PC-9 (cell line): ENCODE measurements around the gene PNKP. TPM values are rescaled to one million over a fixed set of nuclear protein-coding genes. Genes with fewer than 3 reads are reported as not detected.

Experiments
- BruUV-seq: library from RNA; stranded (reverse); fragments of 400-500 nt; replicated peaks from 2 replicates; lab custom pipeline; 2021; lab: Mats Ljungman, UMichigan
- CTCF ChIA-PET: fragments of 300-600 bp; sonication (Branson Sonifier 250); formaldehyde crosslinking; loops from one replicate; lab custom pipeline; 2022; ENCODE audit warnings: antibody characterized with exemption; lab: Charles Lee
- POLR2A ChIA-PET: fragments of 300-600 bp; sonication (Branson Sonifier 250); formaldehyde crosslinking; loops from one replicate; lab custom pipeline; 2022; ENCODE audit warnings: antibody characterized with exemption; ENCODE audit not compliant: unreplicated experiment; lab: Charles Lee
- DNase-seq, 2 experiments: peaks; one replicate each; pipeline versions ENCODE4 v3.0.0 to v3.0.0-alpha.2; 2015 to 2022; ENCODE audit warnings: mixed read lengths in 1 of 2
- H2AFZ ChIP-seq: fragments of 200-600 bp; sonication (generic); 2 replicates; pipeline ENCODE4 v1.8.1; 2017; ENCODE audit warnings: antibody characterized with exemption
- H3F3A ChIP-seq: fragments of 200-600 bp; sonication (generic); 2 replicates; pipeline ENCODE4 v1.8.1; 2017; ENCODE audit warnings: antibody characterized with exemption, mild to moderate bottlenecking, low read depth; ENCODE audit not compliant: insufficient read depth
- H3K27ac ChIP-seq: fragments of 200-600 bp; sonication (generic); 2 replicates; pipeline ENCODE4 v1.6.1; 2016; ENCODE audit warnings: mixed run types
- H3K27me3 ChIP-seq: fragments of 200-600 bp; sonication (generic); 2 replicates; pipeline ENCODE4 v1.6.1; 2016; ENCODE audit warnings: low read depth, mixed run types; ENCODE audit not compliant: insufficient read depth
- H3K36me3 ChIP-seq: fragments of 200-600 bp; sonication (generic); 2 replicates; pipeline ENCODE4 v1.6.1; 2016; ENCODE audit warnings: low read depth, mixed run types
- H3K4me1 ChIP-seq: fragments of 200-600 bp; sonication (generic); replicated peaks from 2 replicates; pipeline ENCODE4 v1.6.1; 2016; ENCODE audit warnings: mixed run types; ENCODE audit not compliant: insufficient read depth
- H3K4me2 ChIP-seq: fragments of 200-600 bp; sonication (generic); 2 replicates; pipeline ENCODE4 v1.6.1; 2017; ENCODE audit warnings: mixed run types
- H3K4me3 ChIP-seq: fragments of 200-600 bp; sonication (generic); 2 replicates; pipeline ENCODE4 v1.6.1; 2016; ENCODE audit warnings: mixed run types
- H3K79me2 ChIP-seq: fragments of 200-600 bp; sonication (generic); 2 replicates; pipeline ENCODE4 v1.6.1; 2017; ENCODE audit warnings: low read depth, mixed run types
- H3K9me2 ChIP-seq: fragments of 200-600 bp; sonication (generic); 2 replicates; pipeline ENCODE4 v1.8.1; 2017; ENCODE audit warnings: mild to moderate bottlenecking; ENCODE audit not compliant: insufficient read depth
- H3K9me3 ChIP-seq: fragments of 200-600 bp; sonication (generic); 2 replicates; pipeline ENCODE4 v1.8.1; 2016; ENCODE audit warnings: low read depth; ENCODE audit not compliant: insufficient read depth
- H4K20me1 ChIP-seq: fragments of 200-600 bp; sonication (generic); 2 replicates; pipeline ENCODE4 v1.8.1; 2017; ENCODE audit not compliant: insufficient read depth
- CTCF ChIP-seq: fragments of 200-600 bp; sonication (generic); conservative IDR thresholded peaks from 2 replicates; pipeline ENCODE4 v1.6.1; 2017; ENCODE audit warnings: mixed run types, antibody characterized with exemption, mild to moderate bottlenecking, moderate library complexity
- EZH2 ChIP-seq: fragments of 200-600 bp; sonication (generic); IDR thresholded peaks from 2 replicates; pipeline ENCODE4 v1.8.0; 2017; ENCODE audit warnings: antibody characterized with exemption, low read depth
- intact Hi-C: fragments of 100-400 bp; cut with micrococcal nuclease; formaldehyde crosslinking; loops from one replicate; pipeline ENCODE4 v1.10.0; 2022; ENCODE audit not compliant: unreplicated experiment
- total RNA-seq: library from RNA; stranded (reverse); gene quantifications from 2 replicates; pipeline ENCODE4 v1.2.3, GENCODE V29; 2021

The PNKP gene
- total RNA-seq, 1 experiment from 2014 or later = 82.7 TPM

- H3K9me2 ChIP-seq = no peaks in the 10 kb centered on the region
- ChIA-PET POLR2A (no interaction called here), CTCF (no interaction called here)
- no peaks in the 10 kb centered on the region for H4K20me1 ChIP-seq
- no peaks in the 10 kb centered on the region for H3K79me2 ChIP-seq
- no peak overlapping the region for H3K4me3 ChIP-seq
- peaks cover 31% of the 10 kb centered on the region; the same call in 1 of the 2 replicates for H3F3A ChIP-seq
- no peaks in the 10 kb centered on the region for H3K9me3 ChIP-seq
- BruUV-seq = no TSS peak
- peak in 1 of 2 experiments; percentile 28 for DNase-seq
- no peaks in the 10 kb centered on the region; the same call in 1 of the 2 replicates for H3K4me1 ChIP-seq
- intact Hi-C loops = no loop called here
- H3K36me3 ChIP-seq = no peaks in the 10 kb centered on the region
- H3K4me2 ChIP-seq = no peak overlapping the region
- H3K27me3 ChIP-seq = no peaks in the 10 kb centered on the region
- H2AFZ ChIP-seq = no peak overlapping the region
- no peak for TF ChIP-seq CTCF
- TF ChIP-seq EZH2 = no peak
- no peak overlapping the region for H3K27ac ChIP-seq
These were observed 21.8 kb upstream of the PNKP start for GRCh38 chr19:49889038-49889686.

GRCh38 chr19:49888510-49888824 is 21.1 kb upstream of the PNKP start:
- TF ChIP-seq EZH2 (no peak), CTCF (no peak)
- CTCF ChIA-PET = no interaction called here
- Histone ChIP-seq H3K4me1 (no peaks in the 10 kb centered on the region; the same call in 1 of the 2 replicates), H4K20me1 (no peaks in the 10 kb centered on the region), H3K4me3 (no peak overlapping the region), H3K9me2 (no peaks in the 10 kb centered on the region), H2AFZ (no peak overlapping the region), H3K36me3 (0 out of 2 replicates have a peak, but pooled peaks cover 5% of the 10 kb centered on the region), H3K4me2 (no peak overlapping the region), H3K79me2 (no peaks in the 10 kb centered on the region), H3K9me3 (no peaks in the 10 kb centered on the region), H3K27ac (no peak overlapping the region), H3F3A (peaks cover 31% of the 10 kb centered on the region; the same call in 1 of the 2 replicates), H3K27me3 (no peaks in the 10 kb centered on the region)
- intact Hi-C loops = no loop called here
- POLR2A ChIA-PET = no interaction called here
- no TSS peak for BruUV-seq
- DNase-seq = no peak

- H3K4me2 ChIP-seq = no peak overlapping the region
- H3K9me3 ChIP-seq = no peaks in the 10 kb centered on the region
- intact Hi-C loops = no loop called here
- H3K27me3 ChIP-seq = no peaks in the 10 kb centered on the region
- H3K4me3 ChIP-seq = no peak overlapping the region
- peaks cover 31% of the 10 kb centered on the region; the same call in 1 of the 2 replicates for H3F3A ChIP-seq
- no peak overlapping the region for H3K27ac ChIP-seq
- ChIA-PET POLR2A (no interaction called here), CTCF (no interaction called here)
- H3K36me3 ChIP-seq = peaks cover 11% of the 10 kb centered on the region; the same call in 1 of the 2 replicates
- H3K79me2 ChIP-seq = no peaks in the 10 kb centered on the region
- peak in 1 of 2 experiments; percentile 15 for DNase-seq
- H2AFZ ChIP-seq = no peak overlapping the region
- H3K4me1 ChIP-seq = no peaks in the 10 kb centered on the region; the same call in 1 of the 2 replicates
- H4K20me1 ChIP-seq = no peaks in the 10 kb centered on the region
- BruUV-seq = no TSS peak
- H3K9me2 ChIP-seq = no peaks in the 10 kb centered on the region
- TF ChIP-seq CTCF (no peak), EZH2 (no peak)
These were observed 20.5 kb upstream of the PNKP start for GRCh38 chr19:49887665-49888509.
